Erythroblast (primary cell): ENCODE data around the gene CDKAL1.

ENCODE experiments used
- GATA1 ChIP-seq: IDR thresholded peaks from 2 replicates; pipeline ENCODE4 v1.6.1; 2011; ENCODE audit warnings: low read depth, mild to moderate bottlenecking, control low read depth, low read length, moderate library complexity
- POLR2A ChIP-seq: IDR thresholded peaks from 2 replicates; pipeline ENCODE4 v1.6.1; 2011; ENCODE audit warnings: mild to moderate bottlenecking, low read length

DNA sequence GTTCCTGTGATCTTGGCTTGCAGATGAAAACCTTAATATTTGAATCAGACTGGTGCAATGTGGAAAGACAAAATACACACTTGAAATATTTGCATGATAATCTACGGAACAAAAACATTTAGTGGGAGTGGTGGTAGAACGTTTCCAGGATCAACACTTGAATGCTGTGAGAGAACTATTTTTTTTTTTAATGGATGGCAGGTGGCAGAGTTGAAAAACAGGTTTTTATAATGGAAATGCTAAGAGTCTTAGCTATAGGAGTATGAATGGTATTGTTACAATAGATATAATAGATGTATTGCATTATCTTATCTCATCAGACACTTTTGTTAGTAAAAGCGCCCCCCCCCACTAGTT, 49.2 kb downstream of the CDKAL1 start:
- TF ChIP-seq POLR2A = no peak
- TF ChIP-seq GATA1 = no peak
